ENCODE measurements around the gene CENPT. TPM values are rescaled to one million over a fixed set of nuclear protein-coding genes. Genes with fewer than 3 reads are reported as not detected.

CENPT gene
- 2.1 and 9.9 TPM in 2 replicates for polyA plus RNA-seq

GRCh38 chr16:67847064-67847861, at the start of gene CENPT:
CENPT (minus strand) TSS chr16:67847693; CDS start chr16:67833859, 13,834 bp downstream.

GRCh38 chr16:67892899-67893742, 45.6 kb upstream of the CENPT start, which contains the start of gene PSKH1:
PSKH1 (plus strand) TSS chr16:67893254; CDS start chr16:67908750, 15,496 bp downstream.

GRCh38 chr16:67884684-67885083, 37.2 kb upstream of the CENPT start, which contains the start of gene NRN1L:
NRN1L (plus strand) TSS chr16:67884885; CDS start chr16:67884904, 19 bp downstream.

GRCh38 chr16:67872631-67873434, 25.3 kb upstream of the CENPT start, which contains the start of gene EDC4:
EDC4 (plus strand) TSS chr16:67873052; CDS start chr16:67873262, 210 bp downstream.

GRCh38 chr16:67846320-67847063, 1.0 kb downstream of the CENPT start, which contains the start of gene NUTF2:
NUTF2 (plus strand) TSS chr16:67846933; CDS start chr16:67865131, 18,198 bp downstream.

GRCh38 chr16:67841816-67842508, 5.5 kb downstream of the CENPT start, which contains the start of gene THAP11:
THAP11 (plus strand) TSS chr16:67842320; CDS start chr16:67842555, 235 bp downstream.

GRCh38 chr16:67806428-67807147, 40.9 kb downstream of the CENPT start, which contains the start of the genes RANBP10 and TSNAXIP1:
RANBP10 (minus strand) TSS chr16:67806560; CDS start chr16:67806536, 24 bp downstream.
TSNAXIP1 (plus strand) TSS chr16:67806889; CDS start chr16:67807150, 261 bp downstream.

Other genes starting within 250 kb of the CENPT start
- gene CARMIL2, start 202.5 kb downstream of the CENPT start, polyA plus RNA-seq = 1.4 and 5.7 TPM in 2 replicates
- gene ACD, start 187.4 kb downstream of the CENPT start, polyA plus RNA-seq = 7.5 and 13.0 TPM in 2 replicates
- gene PARD6A, start 186.7 kb downstream of the CENPT start, polyA plus RNA-seq = 4.0 and 9.6 TPM in 2 replicates
- 0.78 and 2.4 TPM in 2 replicates for gene ENKD1, start 180.9 kb downstream of the CENPT start, polyA plus RNA-seq
- gene C16orf86, start 180.9 kb downstream of the CENPT start, polyA plus RNA-seq = not detected in 2 replicates
- gene GFOD2, start 128.4 kb downstream of the CENPT start, polyA plus RNA-seq = 7.7 and 9.9 TPM in 2 replicates
- 0.11 and 1.0 TPM in 2 replicates for gene RANBP10, start 41.1 kb downstream of the CENPT start, polyA plus RNA-seq
- 0.35 and 1.4 TPM in 2 replicates for gene TSNAXIP1, start 40.8 kb downstream of the CENPT start, polyA plus RNA-seq
- 5.9 and 6.4 TPM in 2 replicates for gene THAP11, start 5.4 kb downstream of the CENPT start, polyA plus RNA-seq
- 50.0 and 82.7 TPM in 2 replicates for gene NUTF2, start 760 bp downstream of the CENPT start, polyA plus RNA-seq
- 7.0 and 11.9 TPM in 2 replicates for gene EDC4, start 25.4 kb upstream of the CENPT start, polyA plus RNA-seq
- gene NRN1L, start 37.2 kb upstream of the CENPT start, polyA plus RNA-seq = 3.1 TPM in 1 of 2 replicates, not detected in the other
- 0.59 TPM in 1 of 2 replicates, not detected in the other for gene PSKH1, start 45.6 kb upstream of the CENPT start, polyA plus RNA-seq
- gene CTRL, start 84.2 kb upstream of the CENPT start, polyA plus RNA-seq = 1.9 TPM in 1 of 2 replicates, not detected in the other
- gene PSMB10, start 89.2 kb upstream of the CENPT start, polyA plus RNA-seq = 39.2 and 49.7 TPM in 2 replicates
- 42.9 and 103 TPM in 2 replicates for gene LCAT, start 96.4 kb upstream of the CENPT start, polyA plus RNA-seq
- 1.1 and 1.5 TPM in 2 replicates for gene SLC12A4, start 120.9 kb upstream of the CENPT start, polyA plus RNA-seq
- gene DPEP3, start 132.8 kb upstream of the CENPT start, polyA plus RNA-seq = not detected in 2 replicates
- not detected in 2 replicates for gene DPEP2, start 151.8 kb upstream of the CENPT start, polyA plus RNA-seq
- not detected in 2 replicates for gene DPEP2NB, start 168.2 kb upstream of the CENPT start, polyA plus RNA-seq
- 2.8 and 3.8 TPM in 2 replicates for gene DDX28, start 175.5 kb upstream of the CENPT start, polyA plus RNA-seq
- gene DUS2, start 175.6 kb upstream of the CENPT start, polyA plus RNA-seq = 1.6 and 10.4 TPM in 2 replicates
- gene NFATC3, start 237.7 kb upstream of the CENPT start, polyA plus RNA-seq = 0.70 and 3.3 TPM in 2 replicates

All from Purkinje cell (primary cell).